ENCODE measurements around the gene NEK7.

The NEK7 gene

DNA sequence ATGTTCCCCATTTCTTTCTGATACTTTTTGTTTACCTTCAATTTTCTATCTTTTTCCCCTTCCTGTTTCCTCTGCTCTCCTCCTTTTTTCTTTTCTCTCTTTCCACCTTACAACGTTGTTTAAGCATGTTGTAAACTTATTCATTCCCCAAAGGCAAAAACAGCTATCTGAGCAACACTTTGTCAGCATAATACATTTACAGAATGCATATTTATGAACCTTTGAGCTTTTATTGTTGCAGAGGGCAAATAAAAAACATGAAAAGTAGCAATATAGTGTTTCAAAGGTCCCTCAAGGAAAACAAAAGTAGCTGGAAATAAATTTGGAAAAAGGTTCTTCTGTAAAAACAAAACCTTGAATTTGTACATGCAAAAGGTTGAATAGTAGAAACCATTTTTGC is 214.2 kb downstream of the NEK7 start:
- TF ChIP-seq, protein P1, sequence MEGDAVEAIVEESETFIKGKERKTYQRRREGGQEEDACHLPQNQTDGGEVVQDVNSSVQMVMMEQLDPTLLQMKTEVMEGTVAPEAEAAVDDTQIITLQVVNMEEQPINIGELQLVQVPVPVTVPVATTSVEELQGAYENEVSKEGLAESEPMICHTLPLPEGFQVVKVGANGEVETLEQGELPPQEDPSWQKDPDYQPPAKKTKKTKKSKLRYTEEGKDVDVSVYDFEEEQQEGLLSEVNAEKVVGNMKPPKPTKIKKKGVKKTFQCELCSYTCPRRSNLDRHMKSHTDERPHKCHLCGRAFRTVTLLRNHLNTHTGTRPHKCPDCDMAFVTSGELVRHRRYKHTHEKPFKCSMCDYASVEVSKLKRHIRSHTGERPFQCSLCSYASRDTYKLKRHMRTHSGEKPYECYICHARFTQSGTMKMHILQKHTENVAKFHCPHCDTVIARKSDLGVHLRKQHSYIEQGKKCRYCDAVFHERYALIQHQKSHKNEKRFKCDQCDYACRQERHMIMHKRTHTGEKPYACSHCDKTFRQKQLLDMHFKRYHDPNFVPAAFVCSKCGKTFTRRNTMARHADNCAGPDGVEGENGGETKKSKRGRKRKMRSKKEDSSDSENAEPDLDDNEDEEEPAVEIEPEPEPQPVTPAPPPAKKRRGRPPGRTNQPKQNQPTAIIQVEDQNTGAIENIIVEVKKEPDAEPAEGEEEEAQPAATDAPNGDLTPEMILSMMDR (IDR thresholded peaks at IDR 0.05) = no peak
- no peak overlapping the region for H3K4me3 ChIP-seq
- DNase-seq (ENCODE audit: low spot score) = no peak

More for the DNA sequence above, 214.2 kb downstream of the NEK7 start:
- no peak overlapping the region for H3K27ac ChIP-seq
